Measurements from ENCODE around the gene TXNL4B. TPM values are rescaled to one million over a fixed set of nuclear protein-coding genes. Genes with fewer than 3 reads are reported as not detected.

The TXNL4B gene
- total and polyA plus RNA-seq, 9 of the 15 experiments (the other 6 are each of a cell fraction or from before 2014, with no cell fraction given), result 11.9 to 38.0 (median 22.3) TPM

GRCh38 chr16:72109300-72109699 lies 15.9 kb upstream of the TXNL4B start:
- intact Hi-C loops (cut with micrococcal nuclease) (no loop called here), in situ Hi-C loops (cut with MboI) (no loop called here)
- H3K4me1 ChIP-seq (replicated peaks in 1 of 2; ENCODE audit: control insufficient read depth in 2 of 2, insufficient read depth in 2 of 2, low read length in 2 of 2), result peaks cover 4 to 16% of the 10 kb centered on the region in 2 experiments; a peak in 3 of 5 replicates
- H3K27me3 ChIP-seq (ENCODE audit: control insufficient read depth in 2 of 2, insufficient read depth in 2 of 2, low read length in 2 of 2), result no peaks in the 10 kb centered on the region
- ChIA-PET POLR2A (interaction anchor here (0.6 to 1.0 kb wide), 2 partner anchors 16 to 536 kb away, joined by 3 read pairs; partner anchors contain the start of gene TXNL4B), CTCF (ENCODE audit: low intra/inter-chr PET ratio) (interaction anchor here (0.6 kb wide), 1 partner anchor 370 kb away, joined by 3 read pairs; no protein-coding TSS in a partner anchor)
- DNase-seq (ENCODE audit: extremely low read depth in 1 of 4, low spot score in 3 of 4) (no peak), ATAC-seq (no peak), FAIRE-seq (no peak)
- no peak overlapping the region for H3K4me3 ChIP-seq
- H3K9me3 ChIP-seq (replicated peaks; ENCODE audit: control insufficient read depth, insufficient read depth, low read depth, low read length), result no peaks in the 10 kb centered on the region
- H3K79me2 ChIP-seq (ENCODE audit: control insufficient read depth, insufficient read depth, low read length), result no peaks in the 10 kb centered on the region
- no peak overlapping the region for H2AFZ ChIP-seq (ENCODE audit: low read depth, low read length)
- no peak for TF ChIP-seq ZNF766 (CRISPR knock-in tag; conservative IDR thresholded peaks at IDR 0.05)
- no peak for TF ChIP-seq SIRT6 (IDR thresholded peaks at IDR 0.05; ENCODE audit: low read depth, low read length)
- no peak for TF ChIP-seq SMAD3 (CRISPR knock-in tag; conservative IDR thresholded peaks at IDR 0.05)
- TF ChIP-seq SP2 (IDR thresholded peaks at IDR 0.05; ENCODE audit: extremely low read depth, low read depth, low read length, poor library complexity, severe bottlenecking), result no peak
- no peak for TF ChIP-seq RREB1 (CRISPR knock-in tag; IDR thresholded peaks at IDR 0.05)
- TF ChIP-seq CBFA2T3 (IDR thresholded peaks at IDR 0.05), result no peak
- TF ChIP-seq CHD1 (IDR thresholded peaks at IDR 0.05; ENCODE audit: low read length), result no peak
- no peak for TF ChIP-seq ILK (tag; IDR thresholded peaks at IDR 0.05; ENCODE audit: borderline replicate concordance, low read depth)
- no peak for TF ChIP-seq SETDB1 (IDR thresholded peaks at IDR 0.05; ENCODE audit: low read length)
- no peak for TF ChIP-seq E2F8 (IDR thresholded peaks at IDR 0.05; ENCODE audit: low read depth, partially characterized antibody)
- TF ChIP-seq NCOA2 (IDR thresholded peaks at IDR 0.05; ENCODE audit: partially characterized antibody in 2 of 2), result no peak
- no peak for TF ChIP-seq ZNF174 (CRISPR knock-in tag; IDR thresholded peaks at IDR 0.05)
- no peak for TF ChIP-seq RBM15 (IDR thresholded peaks at IDR 0.05; ENCODE audit: insufficient read depth, low read length)
- H4K20me1 ChIP-seq (replicated peaks; ENCODE audit: control insufficient read depth, insufficient read depth, low read length), result no peaks in the 10 kb centered on the region
- peaks cover 81% of the 10 kb centered on the region; the same call in 2 of the 3 replicates for H3K36me3 ChIP-seq (ENCODE audit: control insufficient read depth, insufficient read depth, low read length)
- H3K9me1 ChIP-seq (ENCODE audit: control insufficient read depth, insufficient read depth, low read length), result peaks cover 4% of the 10 kb centered on the region
- H3K27ac ChIP-seq (ENCODE audit: extremely low read depth, low read depth, low read length), result no peak overlapping the region
- H3K4me2 ChIP-seq (ENCODE audit: insufficient read depth, low read length), result no peak overlapping the region
- no peak overlapping the region for H3K9ac ChIP-seq (ENCODE audit: insufficient read depth in 1 of 2, low read depth in 2 of 2, low read length in 2 of 2)
- no TSS peak for BruUV-seq (replicated peaks)
- WGBS (ENCODE audit: insufficient coverage, low coverage, missing lambda C conversion rate), result 99% methylated on average over 10 of the region's 12 CpGs
